Kidney epithelial cell (primary cell): Measurements from ENCODE around the gene SETD2. TPM values are rescaled to one million over a fixed set of nuclear protein-coding genes. Genes with fewer than 3 reads are reported as not detected.

ENCODE experiments used
- DNase-seq: peaks from one replicate; pipeline ENCODE4 v3.0.0-alpha.2; 2010; ENCODE audit warnings: low read depth
- H3K27me3 ChIP-seq: 2 replicates; pipeline ENCODE4 v1.6.0; 2011; ENCODE audit warnings: low read length; ENCODE audit not compliant: control insufficient read depth, insufficient read depth
- H3K36me3 ChIP-seq: 2 replicates; pipeline ENCODE4 v1.5.1; 2011; ENCODE audit warnings: low read length; ENCODE audit not compliant: control insufficient read depth, insufficient read depth
- H3K4me3 ChIP-seq: 2 replicates; pipeline ENCODE4 v1.5.1; 2011; ENCODE audit warnings: low read depth, mild to moderate bottlenecking, control low read depth, low read length
- CTCF ChIP-seq: IDR thresholded peaks from 2 replicates; pipeline ENCODE4 v1.5.1; 2011; ENCODE audit warnings: mild to moderate bottlenecking, moderate library complexity, low read length, control low read depth, inconsistent platforms; ENCODE audit not compliant: insufficient read depth, poor library complexity, severe bottlenecking
- total RNA-seq: library from RNA; depleted of rRNA; stranded (reverse); fragments of >200 nt; gene quantifications from 2 replicates; pipeline ENCODE4 v1.2.3, GENCODE V29; 2015

SETD2 gene
- total RNA-seq, 1 donor from 2014 or later = 31.1 TPM

GRCh38 chr3:47134311-47134710 is 29.6 kb downstream of the SETD2 start:
- Histone ChIP-seq H3K36me3 (no peaks in the 10 kb centered on the region), H3K27me3 (no peaks in the 10 kb centered on the region), H3K4me3 (no peak overlapping the region)
- TF ChIP-seq CTCF = no peak
- no peak for DNase-seq

GRCh38 chr3:47133641-47134040 is 30.3 kb downstream of the SETD2 start:
- Histone ChIP-seq H3K4me3 (no peak overlapping the region), H3K36me3 (no peaks in the 10 kb centered on the region), H3K27me3 (no peaks in the 10 kb centered on the region)
- no peak for DNase-seq
- TF ChIP-seq CTCF = no peak

GRCh38 chr3:47130557-47130956 is 33.4 kb downstream of the SETD2 start:
- no peak for DNase-seq

GRCh38 chr3:47128137-47128536 is 35.8 kb downstream of the SETD2 start:
- no peak overlapping the region for H3K4me3 ChIP-seq
- DNase-seq = no peak
- TF ChIP-seq CTCF = no peak

More at GRCh38 chr3:47130557-47130956, 33.4 kb downstream of the SETD2 start:
- no peaks in the 10 kb centered on the region for H3K36me3 ChIP-seq
- H3K27me3 ChIP-seq = no peaks in the 10 kb centered on the region
- TF ChIP-seq CTCF = no peak
- H3K4me3 ChIP-seq = no peak overlapping the region

GRCh38 chr3:47123857-47124256 is 40.1 kb downstream of the SETD2 start:
- H3K36me3 ChIP-seq = peaks cover 2% of the 10 kb centered on the region
- no peak overlapping the region for H3K4me3 ChIP-seq
- no peaks in the 10 kb centered on the region for H3K27me3 ChIP-seq
- no peak for DNase-seq
- TF ChIP-seq CTCF = no peak

More at GRCh38 chr3:47128137-47128536, 35.8 kb downstream of the SETD2 start:
- peaks cover 2% of the 10 kb centered on the region for H3K36me3 ChIP-seq
- H3K27me3 ChIP-seq = no peaks in the 10 kb centered on the region

GRCh38 chr3:47121409-47121808 is 42.5 kb downstream of the SETD2 start:
- no peak for TF ChIP-seq CTCF
- DNase-seq = no peak
- H3K27me3 ChIP-seq = no peaks in the 10 kb centered on the region
- peaks cover 2% of the 10 kb centered on the region for H3K36me3 ChIP-seq
- H3K4me3 ChIP-seq = no peak overlapping the region
